HG03095 (cell line): Measurements from ENCODE around the gene RGP1.

Experiments used
- ATAC-seq: cut with Tn5 transposase; IDR thresholded peaks from one replicate; pipeline ENCODE4 v1.9.1; 2021; ENCODE audit warnings: moderate library complexity; ENCODE audit not compliant: unreplicated experiment

The RGP1 gene

GRCh38 chr9:35740243-35740642 is 8.8 kb upstream of the RGP1 start:
- no peak for ATAC-seq

- ATAC-seq = no peak
These were observed 7.3 kb upstream of the RGP1 start for GRCh38 chr9:35741740-35742139.

GRCh38 chr9:35743452-35743851 is 5.6 kb upstream of the RGP1 start:
- ATAC-seq = no peak

- no peak for ATAC-seq
These were observed 5.1 kb upstream of the RGP1 start for GRCh38 chr9:35743880-35744518.

GRCh38 chr9:35745569-35745968 is 3.5 kb upstream of the RGP1 start:
- ATAC-seq = no peak

- ATAC-seq = no peak
These were observed 2.5 kb upstream of the RGP1 start for GRCh38 chr9:35746583-35746982.

- no peak for ATAC-seq
These were observed 737 bp upstream of the RGP1 start for GRCh38 chr9:35748242-35748857.

GRCh38 chr9:35749515-35750255 is 598 bp downstream of the RGP1 start:
- ATAC-seq = peak; percentile 31

GRCh38 chr9:35750256-35750531 is 1.1 kb downstream of the RGP1 start:
- no peak for ATAC-seq

GRCh38 chr9:35753466-35753865 is 4.4 kb downstream of the RGP1 start:
- no peak for ATAC-seq

- ATAC-seq = no peak
These were observed 5.2 kb downstream of the RGP1 start, which contains the start of gene MSMP for GRCh38 chr9:35754264-35754663. MSMP (minus strand) TSS chr9:35754276; CDS start chr9:35754129, 147 bp downstream.

- no peak for ATAC-seq
These were observed 6.0 kb downstream of the RGP1 start for GRCh38 chr9:35755071-35755470.

GRCh38 chr9:35756275-35757225 is 7.5 kb downstream of the RGP1 start:
- ATAC-seq = peak; percentile 52

- peak; percentile 42 for ATAC-seq
These were observed 8.3 kb downstream of the RGP1 start for GRCh38 chr9:35757226-35757891.

GRCh38 chr9:35757892-35758275 is 8.8 kb downstream of the RGP1 start:
- ATAC-seq = no peak

- no peak for ATAC-seq
These were observed 9.5 kb downstream of the RGP1 start for GRCh38 chr9:35758475-35759050.

GRCh38 chr9:35759795-35760194 is 10.7 kb downstream of the RGP1 start:
- no peak for ATAC-seq

GRCh38 chr9:35760651-35761050 is 11.6 kb downstream of the RGP1 start:
- ATAC-seq = no peak

GRCh38 chr9:35763181-35763580 is 14.1 kb downstream of the RGP1 start:
- ATAC-seq = no peak

- no peak for ATAC-seq
These were observed 14.7 kb downstream of the RGP1 start for GRCh38 chr9:35763803-35764202.
